HFF-Myc (cell line): ENCODE results near the gene USP49.
"Not testable (repeated sequence)": the region's sequence is repeated elsewhere in the genome, so short reads cannot be mapped to it uniquely, and the experiment has no call there.

Experiments used
- DNase-seq: peaks from one replicate; pipeline ENCODE4 v3.0.0-alpha.2; 2011; ENCODE audit warnings: low read depth; ENCODE audit errors: extremely low read depth
- H3K4me3 ChIP-seq: replicated peaks from 2 replicates; pipeline ENCODE4 v1.5.1; 2011; ENCODE audit warnings: low read depth, mild to moderate bottlenecking, control low read depth, low read length
- TF ChIP-seq, protein P1 (sequence below): IDR thresholded peaks from 2 replicates; pipeline ENCODE4 v1.5.1; 2012; ENCODE audit warnings: mild to moderate bottlenecking, low read depth, low read length, control low read depth; ENCODE audit errors: missing control alignments

The USP49 gene

DNA sequence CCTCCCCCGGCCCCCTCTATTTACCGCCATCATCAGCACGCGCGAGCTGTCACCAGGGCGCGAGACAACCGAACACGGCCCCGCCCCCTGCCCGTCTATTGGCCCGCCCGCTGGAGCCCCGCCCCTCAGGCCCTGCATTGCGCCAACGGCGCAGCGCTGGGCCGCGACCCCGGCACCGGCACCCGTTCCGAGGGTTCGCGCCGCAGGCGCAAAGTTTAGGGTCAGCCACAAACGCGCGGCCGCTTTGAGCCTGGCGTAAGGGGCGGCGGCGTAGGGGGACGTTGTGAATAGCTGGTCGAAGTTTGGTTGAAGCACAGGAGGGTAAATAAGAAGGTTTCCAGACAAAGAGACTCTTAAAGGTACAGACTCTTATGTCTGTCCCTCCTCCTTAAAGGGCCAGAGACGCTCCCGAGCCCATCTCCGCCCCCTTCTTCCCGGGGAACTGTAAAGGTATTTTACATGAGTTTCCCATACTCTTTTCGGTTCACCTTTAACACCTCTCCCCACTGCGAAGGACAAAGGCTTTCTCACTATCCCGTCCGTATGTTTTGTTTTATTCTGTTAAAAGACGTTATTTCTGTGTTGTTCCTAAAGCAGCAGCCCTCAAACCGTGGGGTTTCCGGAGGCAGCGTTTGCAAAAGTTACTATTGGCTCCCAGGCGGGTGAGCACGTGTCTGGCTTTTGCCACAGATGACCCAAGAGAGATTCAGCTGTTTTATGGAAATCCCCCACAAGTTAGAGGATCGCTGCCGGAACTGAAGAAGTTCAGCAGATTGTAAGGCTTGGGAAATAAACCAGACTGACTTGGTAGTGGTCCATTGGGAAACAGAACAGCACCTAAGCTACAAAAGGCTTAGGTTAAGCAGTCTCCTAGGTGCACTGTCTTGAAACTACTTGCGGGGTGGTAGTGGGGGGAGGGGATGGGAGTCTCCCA lies at the start of gene USP49:
Gene USP49, minus strand, starts transcription at position 76 of the 934 bp plus-strand sequence. CDS start 88,392 bp downstream, outside the sequence.
- H3K4me3 ChIP-seq, result peak within 1 kb of the TSS; percentile 63
- TF ChIP-seq, protein P1, sequence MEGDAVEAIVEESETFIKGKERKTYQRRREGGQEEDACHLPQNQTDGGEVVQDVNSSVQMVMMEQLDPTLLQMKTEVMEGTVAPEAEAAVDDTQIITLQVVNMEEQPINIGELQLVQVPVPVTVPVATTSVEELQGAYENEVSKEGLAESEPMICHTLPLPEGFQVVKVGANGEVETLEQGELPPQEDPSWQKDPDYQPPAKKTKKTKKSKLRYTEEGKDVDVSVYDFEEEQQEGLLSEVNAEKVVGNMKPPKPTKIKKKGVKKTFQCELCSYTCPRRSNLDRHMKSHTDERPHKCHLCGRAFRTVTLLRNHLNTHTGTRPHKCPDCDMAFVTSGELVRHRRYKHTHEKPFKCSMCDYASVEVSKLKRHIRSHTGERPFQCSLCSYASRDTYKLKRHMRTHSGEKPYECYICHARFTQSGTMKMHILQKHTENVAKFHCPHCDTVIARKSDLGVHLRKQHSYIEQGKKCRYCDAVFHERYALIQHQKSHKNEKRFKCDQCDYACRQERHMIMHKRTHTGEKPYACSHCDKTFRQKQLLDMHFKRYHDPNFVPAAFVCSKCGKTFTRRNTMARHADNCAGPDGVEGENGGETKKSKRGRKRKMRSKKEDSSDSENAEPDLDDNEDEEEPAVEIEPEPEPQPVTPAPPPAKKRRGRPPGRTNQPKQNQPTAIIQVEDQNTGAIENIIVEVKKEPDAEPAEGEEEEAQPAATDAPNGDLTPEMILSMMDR, result no peak
- no peak for DNase-seq

DNA sequence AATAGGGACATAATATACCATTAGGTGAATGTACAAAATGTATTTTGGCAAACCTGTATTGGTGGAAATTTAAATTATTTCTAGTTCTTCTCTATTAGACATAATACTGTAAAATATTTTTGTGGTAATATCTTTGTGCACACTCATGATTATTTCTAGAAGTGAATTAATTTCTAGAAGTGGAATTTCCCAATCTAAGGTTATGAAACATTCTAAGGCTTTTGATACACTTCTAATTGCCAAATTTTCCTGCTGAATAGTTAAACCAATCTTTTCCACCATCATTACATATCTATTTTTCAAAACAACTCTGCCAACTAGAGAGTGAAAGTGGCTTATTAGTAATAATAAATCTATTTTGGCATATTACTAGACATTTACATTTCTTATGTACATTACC lies 48.3 kb upstream of the USP49 start:
- DNase-seq, result no peak
- TF ChIP-seq, protein P1, result no peak
- H3K4me3 ChIP-seq, result no peak overlapping the region

DNA sequence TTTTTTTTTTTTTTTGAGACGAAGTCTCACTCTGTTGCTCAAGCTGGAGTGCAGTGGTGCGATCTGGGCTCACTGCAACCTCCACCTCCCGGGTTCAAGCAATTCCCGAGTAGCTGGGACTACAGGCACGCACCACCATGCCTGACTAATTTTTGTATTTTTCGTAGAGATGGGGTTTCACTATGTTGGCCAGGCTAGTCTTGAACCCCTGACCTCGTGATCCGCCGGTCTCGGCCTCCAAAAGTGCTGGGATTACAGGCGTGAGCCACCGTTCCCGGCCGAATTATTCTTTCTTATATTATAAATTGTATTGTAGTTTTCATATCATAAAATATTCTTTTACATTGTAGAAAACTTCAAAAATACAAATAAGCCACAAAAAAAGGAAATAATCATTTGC lies 47.7 kb upstream of the USP49 start:
- DNase-seq, H3K4me3 ChIP-seq: not testable (repeated sequence)

DNA sequence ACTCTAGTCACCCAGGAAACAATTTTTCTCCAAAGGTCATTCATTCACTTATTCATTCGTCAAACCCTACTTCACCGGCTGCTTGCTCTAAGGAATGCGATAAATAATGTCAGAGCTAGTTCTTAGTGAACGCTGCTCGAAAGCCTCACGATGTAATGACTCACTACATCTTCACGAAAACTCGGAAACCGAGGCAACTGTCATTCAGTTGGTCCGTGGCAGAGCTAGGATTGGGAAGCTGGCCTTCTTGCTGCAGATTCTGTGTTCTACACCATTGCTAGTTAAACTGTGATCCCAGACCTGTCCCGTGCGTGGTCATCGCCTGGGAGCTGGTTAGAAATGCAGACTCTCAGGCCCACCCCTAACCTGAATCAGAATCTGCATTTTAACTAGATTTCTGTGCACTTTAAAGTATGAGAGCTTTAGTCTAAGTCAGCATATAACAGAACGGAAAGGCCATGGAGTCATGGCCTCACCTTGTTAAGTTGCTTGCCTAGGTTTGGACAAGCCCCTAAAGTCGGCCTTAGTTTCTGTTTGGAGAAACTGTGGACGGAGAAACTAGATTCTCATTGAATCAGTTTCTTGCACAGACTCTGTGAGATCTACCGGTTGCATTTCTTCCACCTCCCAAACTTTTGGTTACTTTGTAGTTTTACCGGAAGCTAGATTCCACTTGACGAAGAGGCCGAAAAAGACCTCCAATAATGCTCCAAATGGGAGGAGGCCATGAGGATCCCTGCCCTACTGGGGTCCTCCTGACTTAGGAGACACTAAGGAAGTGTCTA lies 47.1 kb upstream of the USP49 start:
- no peak for DNase-seq
- TF ChIP-seq, protein P1, result no peak
- H3K4me3 ChIP-seq, result peak overlapping the region; percentile 91

DNA sequence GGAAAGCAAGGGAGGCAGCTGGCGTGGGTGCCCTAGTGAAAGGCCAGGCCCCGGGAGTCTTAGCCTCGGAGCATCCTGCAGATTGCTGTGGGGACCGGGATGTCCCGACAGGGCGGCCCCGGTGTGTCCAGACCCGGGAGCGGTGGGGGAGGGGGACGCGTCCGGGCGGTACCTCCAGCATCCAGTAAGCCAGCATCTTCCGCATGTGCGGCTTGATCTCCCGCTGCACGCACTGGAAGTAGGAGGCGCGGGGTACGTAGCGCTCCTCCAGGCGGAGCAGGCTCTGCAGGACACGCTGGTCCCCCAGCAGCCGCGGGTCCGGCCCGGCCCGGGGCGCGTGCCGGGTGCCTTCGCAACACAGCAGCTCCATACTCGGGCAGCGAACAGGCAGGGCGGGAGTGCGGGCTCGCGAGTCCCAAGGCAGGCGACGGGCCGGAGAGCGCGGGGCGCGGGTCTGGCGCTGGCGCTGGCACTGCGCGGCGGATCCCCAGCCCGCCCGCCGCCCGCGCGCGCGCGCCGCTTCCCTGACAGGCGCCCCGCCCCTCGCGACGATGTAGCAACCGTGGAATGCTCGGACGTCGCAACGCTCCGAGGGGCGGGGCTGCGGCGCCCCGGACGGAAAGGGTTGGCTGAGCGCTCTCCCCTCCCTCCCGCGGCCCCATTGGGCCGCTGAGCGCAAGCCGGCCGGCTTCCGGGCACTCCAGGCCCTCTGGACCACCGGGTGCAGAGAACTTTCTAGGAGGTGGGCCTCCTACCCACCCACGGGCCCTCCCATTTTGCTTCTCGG lies 46.3 kb upstream of the USP49 start, which contains the start of gene CCND3:
Gene CCND3, minus strand, starts transcription at position 529 of the 787 bp plus-strand sequence. Its CDS starts 159 bp downstream, at position 370.
- DNase-seq, result peak; percentile 49
- H3K4me3 ChIP-seq, result peak within 1 kb of the TSS; percentile 91
- TF ChIP-seq, protein P1, result no peak

DNA sequence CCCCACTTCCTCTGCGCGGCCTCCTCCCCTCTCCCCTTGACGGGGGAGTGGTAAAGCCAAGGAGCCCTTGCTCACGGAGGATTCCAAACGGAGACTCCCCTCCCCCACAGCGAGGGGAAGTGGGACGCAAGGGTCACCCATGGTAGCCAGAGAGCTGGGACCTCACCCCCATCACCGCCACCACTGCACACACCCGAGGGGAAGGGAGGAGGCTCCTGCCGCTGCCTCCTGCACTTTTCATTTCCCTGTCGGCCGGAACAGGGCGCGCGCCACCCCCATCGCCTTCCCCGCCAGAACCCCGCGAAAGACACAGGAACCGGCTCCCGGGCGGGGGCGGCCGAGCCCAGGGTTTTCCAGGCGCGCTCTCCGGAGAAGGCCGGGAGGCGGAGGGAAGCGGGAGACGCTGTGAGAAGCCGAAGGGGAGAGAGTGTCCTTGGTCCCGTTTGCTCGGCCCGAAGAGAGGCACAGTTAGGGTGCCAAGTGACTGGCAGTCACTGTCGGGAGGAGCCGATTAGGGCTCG lies 45.6 kb upstream of the USP49 start:
- TF ChIP-seq, protein P1, result no peak
- DNase-seq, result no peak
- peak overlapping the region; percentile 91 for H3K4me3 ChIP-seq
